ENCODE data around the gene LIG4.

The LIG4 gene

GRCh38 chr13:108215436-108215835 lies at the start of gene LIG4:
Gene LIG4, minus strand, starts transcription at chr13:108215536. Its CDS starts 4,268 bp downstream, at chr13:108211268.
- TF ChIP-seq PATZ1 (tag by site-specific recombination; IDR thresholded peaks at IDR 0.05) (peak; percentile 80), BCL11A (tag by site-specific recombination; IDR thresholded peaks at IDR 0.05; ENCODE audit: low read depth) (no peak), ZNF335 (tag by site-specific recombination; conservative IDR thresholded peaks at IDR 0.05) (peak; percentile 43; the same call in 1 of the 2 replicates), ZNF580 (tag by site-specific recombination; IDR thresholded peaks at IDR 0.05) (no peak), ZNF548 (tag by site-specific recombination; IDR thresholded peaks at IDR 0.05) (no peak), ZBTB8A (tag by site-specific recombination; IDR thresholded peaks at IDR 0.05) (peak; percentile 24; the same call in 1 of the 2 replicates), ZNF555 (tag by site-specific recombination; conservative IDR thresholded peaks at IDR 0.05) (no peak), ZBTB11 (tag by site-specific recombination; conservative IDR thresholded peaks at IDR 0.05; ENCODE audit: low read depth) (0 out of 2 replicates have a peak, but pooled peaks have one; percentile 14), SP2 (tag by site-specific recombination; IDR thresholded peaks at IDR 0.05) (peak; percentile 58), ZNF501 (tag by site-specific recombination; IDR thresholded peaks at IDR 0.05) (0 out of 2 replicates have a peak, but pooled peaks have one; percentile 52), ZBTB26 (tag by site-specific recombination; optimal IDR thresholded peaks at IDR 0.05) (peak; percentile 44), EGR2 (tag by site-specific recombination; IDR thresholded peaks at IDR 0.05; ENCODE audit: low read depth) (0 out of 2 replicates have a peak, but pooled peaks have one; percentile 21), ZXDB (tag by site-specific recombination; IDR thresholded peaks at IDR 0.05) (peak; percentile 22; the same call in 1 of the 2 replicates), ZNF704 (tag by site-specific recombination; IDR thresholded peaks at IDR 0.05) (peak; percentile 82; the same call in 1 of the 2 replicates), ZNF274 (IDR thresholded peaks at IDR 0.05; ENCODE audit: low read length) (no peak), ZNF274 (tag by site-specific recombination; IDR thresholded peaks at IDR 0.05; ENCODE audit: borderline replicate concordance) (no peak), GLIS1 (tag by site-specific recombination; IDR thresholded peaks at IDR 0.05) (peak; percentile 39; the same call in 1 of the 2 replicates), ZNF239 (tag by site-specific recombination; IDR thresholded peaks at IDR 0.05) (no peak), ZNF514 (tag by site-specific recombination; IDR thresholded peaks at IDR 0.05) (no peak), ZFHX2 (tag by site-specific recombination; conservative IDR thresholded peaks at IDR 0.05) (peak; percentile 44), SP7 (tag by site-specific recombination; IDR thresholded peaks at IDR 0.05) (0 out of 2 replicates have a peak, but pooled peaks have one; percentile 18), ZNF629 (tag by site-specific recombination; IDR thresholded peaks at IDR 0.05) (peak; percentile 54; the same call in 1 of the 2 replicates), GLIS2 (tag by site-specific recombination; IDR thresholded peaks at IDR 0.05) (peak; percentile 93), ZIC2 (tag by site-specific recombination; IDR thresholded peaks at IDR 0.05) (peak; percentile 47; the same call in 1 of the 2 replicates), ZNF660 (tag by site-specific recombination; IDR thresholded peaks at IDR 0.05) (0 out of 2 replicates have a peak, but pooled peaks have one; percentile 15)
- ChIA-PET CTCF (interaction anchor here (0.6 kb wide), 1 partner anchor 1324 kb away, joined by 3 read pairs; no protein-coding TSS in a partner anchor), POLR2A (interaction anchor here (1.0 kb wide), 1 partner anchor 9 kb away, joined by 3 read pairs; no protein-coding TSS in a partner anchor)
- H3K4me1 ChIP-seq (ENCODE audit: control insufficient read depth, insufficient read depth, low read length) = peaks cover 5% of the 10 kb centered on the region; the same call in 1 of the 2 replicates
- H3K9me3 ChIP-seq (ENCODE audit: control insufficient read depth, insufficient read depth, low read depth, low read length) = no peaks in the 10 kb centered on the region
- H3K27ac ChIP-seq (ENCODE audit: extremely low read depth, low read depth, low read length) = no peak within 1 kb of the TSS
- H3K4me3 ChIP-seq (ENCODE audit: low read depth, low read length) = peak within 1 kb of the TSS; percentile 60
- peaks cover 0 to 17% of the 10 kb centered on the region in 2 experiments; a peak in 2 of 3 replicates for H3K36me3 ChIP-seq (ENCODE audit: control insufficient read depth in 2 of 2, insufficient read depth in 1 of 2, low read length in 2 of 2)

Measured in HEK293 (cell line).